Superior temporal gyrus (tissue), 1 donor: ENCODE data around the gene KCNQ1.

ENCODE experiments used
- DNase-seq: peaks from one replicate; pipeline ENCODE4 v3.0.0-alpha.2; 2016; ENCODE audit errors: extremely low spot score

KCNQ1 gene

DNA sequence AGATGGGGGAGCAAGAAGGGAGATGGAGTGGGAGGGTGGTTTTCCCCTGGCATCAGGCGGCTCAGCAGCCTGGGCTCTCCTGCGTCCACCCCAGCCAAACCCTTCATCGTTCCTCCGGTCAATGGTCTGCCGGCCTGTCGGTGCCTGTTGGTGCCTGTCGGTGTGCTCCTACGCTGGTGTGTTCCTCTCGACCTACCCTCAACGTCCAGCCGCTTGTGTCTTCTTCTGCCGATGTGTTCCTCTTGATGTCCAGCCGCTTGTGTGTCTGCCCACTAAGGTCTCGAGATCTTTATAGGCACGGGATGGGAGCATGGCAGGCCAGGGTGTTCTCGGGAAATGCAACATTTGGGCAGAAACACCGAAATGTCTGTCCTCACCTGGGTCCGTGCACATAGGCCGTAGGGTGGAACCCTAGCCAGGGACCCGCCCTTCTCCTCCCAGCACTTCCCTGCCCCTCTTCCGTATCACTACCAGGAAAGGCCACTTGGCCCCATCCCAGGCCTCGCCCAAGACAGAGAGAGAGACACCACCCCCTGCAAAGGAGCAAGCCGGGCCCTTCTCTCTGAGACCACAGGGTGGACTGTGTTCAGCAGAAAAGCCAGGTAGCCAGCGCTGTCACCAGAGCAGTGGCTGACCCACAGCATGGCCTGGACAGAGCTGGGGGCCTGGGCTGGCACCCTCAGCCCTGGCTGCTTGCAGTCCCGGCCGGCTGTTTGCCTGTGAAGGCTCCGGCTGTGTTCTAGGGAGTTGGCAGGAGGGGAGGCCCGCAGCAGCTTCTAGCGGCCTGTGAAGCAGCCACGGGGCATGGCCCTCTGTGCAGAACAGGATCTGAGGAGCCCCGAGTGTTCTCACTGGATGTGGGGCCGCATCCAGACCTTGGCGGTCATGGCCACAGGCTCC lies 316.6 kb downstream of the KCNQ1 start:
- DNase-seq = no peak

GRCh38 chr11:2762031-2762380 lies 317.2 kb downstream of the KCNQ1 start:
- DNase-seq = no peak

DNA sequence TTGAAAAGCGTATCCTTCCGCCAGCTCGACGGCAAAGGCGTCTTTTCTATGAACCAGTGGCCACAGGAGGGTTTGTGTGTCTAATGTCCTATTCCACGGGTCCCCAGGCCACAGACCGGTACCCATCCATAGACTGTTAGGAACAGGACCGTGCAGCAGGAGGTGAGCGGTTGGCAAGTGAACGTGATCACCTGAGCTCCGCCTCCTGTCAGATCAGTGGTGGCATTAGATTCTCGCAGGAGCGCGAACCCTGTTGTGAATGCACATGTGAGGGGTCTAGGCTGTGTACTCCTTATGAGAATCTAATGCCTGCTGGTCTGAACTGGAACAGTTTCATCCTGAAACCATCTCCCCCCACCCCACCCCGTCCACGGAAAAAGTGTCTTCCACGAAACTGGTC lies 317.6 kb downstream of the KCNQ1 start:
- no peak for DNase-seq

DNA sequence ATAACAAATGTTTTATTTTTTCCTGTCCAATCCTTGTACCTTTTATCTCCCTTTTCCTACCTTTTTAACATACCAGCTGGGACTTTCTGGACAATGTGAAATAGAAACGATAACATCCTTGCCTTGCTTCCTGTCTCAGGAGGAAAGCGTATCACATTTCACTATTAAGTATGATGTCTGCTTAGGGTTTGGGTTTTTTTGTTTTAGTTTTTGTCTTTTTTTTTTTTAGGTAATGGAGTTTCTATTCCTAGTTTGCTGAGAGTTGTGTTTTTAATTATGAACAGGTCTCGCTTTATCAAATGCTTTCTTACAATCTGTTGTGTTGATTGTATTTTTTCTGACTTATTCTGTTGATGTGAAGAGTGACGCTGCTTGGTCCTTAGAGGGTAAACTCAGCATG lies 319.2 kb downstream of the KCNQ1 start:
- DNase-seq = no peak

DNA sequence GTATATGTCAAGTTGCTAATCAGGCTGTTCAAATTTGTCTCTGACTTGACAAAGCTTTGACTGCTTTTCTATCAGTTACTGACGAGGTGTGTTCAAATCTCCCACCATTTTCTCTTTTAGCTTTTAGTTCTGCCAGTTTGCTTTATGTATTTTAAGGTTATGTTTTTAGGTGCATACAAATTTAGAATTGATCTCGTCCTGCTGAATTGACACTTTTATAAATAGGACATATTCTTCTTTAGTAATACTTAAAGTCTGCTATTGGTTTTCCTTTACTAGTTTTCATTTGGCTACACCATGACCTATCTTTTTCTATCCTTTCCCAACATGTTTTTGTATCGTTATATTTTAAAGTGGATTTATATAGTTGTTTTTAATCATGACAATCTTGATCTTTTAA lies 320.7 kb downstream of the KCNQ1 start:
- DNase-seq = no peak

DNA sequence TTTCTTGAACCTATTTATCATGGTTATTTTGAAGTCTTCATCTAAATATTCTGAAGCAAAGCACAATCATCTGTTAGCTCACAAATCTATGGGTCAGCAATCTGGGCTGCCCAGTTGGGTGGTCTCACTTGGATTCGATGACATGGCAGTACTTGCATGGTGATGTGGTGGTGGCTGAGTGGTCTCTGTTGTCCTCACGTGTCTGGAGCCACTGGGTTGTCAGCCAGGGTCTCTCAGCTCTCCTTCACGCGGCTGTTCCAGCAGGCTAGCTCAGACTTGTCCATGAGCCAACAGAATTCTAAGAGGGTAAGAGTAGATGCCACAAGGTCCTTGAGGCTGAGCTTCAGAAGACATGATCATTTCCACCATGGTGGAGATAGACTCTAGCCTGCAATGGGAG lies 321.4 kb downstream of the KCNQ1 start:
- no peak for DNase-seq

DNA sequence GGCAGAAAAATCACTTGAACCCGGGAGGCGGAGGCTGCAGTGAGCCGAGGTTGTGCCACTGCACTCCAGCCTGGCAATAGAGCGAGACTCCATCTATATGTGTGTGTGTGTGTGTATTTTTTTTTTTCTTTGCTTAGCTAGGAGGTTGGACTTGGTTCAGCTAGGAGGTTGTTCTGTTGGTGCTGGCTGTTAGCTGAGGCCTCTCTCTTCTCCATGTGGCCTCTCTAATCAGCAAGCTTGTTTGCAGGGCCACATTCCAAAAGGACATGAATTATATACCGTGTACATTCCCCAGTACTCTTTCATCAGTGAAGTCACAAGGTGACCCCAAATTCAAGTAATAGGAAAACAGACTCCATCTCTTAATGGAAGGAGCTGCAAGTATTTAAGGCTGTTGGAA lies 322.3 kb downstream of the KCNQ1 start:
- no peak for DNase-seq

DNA sequence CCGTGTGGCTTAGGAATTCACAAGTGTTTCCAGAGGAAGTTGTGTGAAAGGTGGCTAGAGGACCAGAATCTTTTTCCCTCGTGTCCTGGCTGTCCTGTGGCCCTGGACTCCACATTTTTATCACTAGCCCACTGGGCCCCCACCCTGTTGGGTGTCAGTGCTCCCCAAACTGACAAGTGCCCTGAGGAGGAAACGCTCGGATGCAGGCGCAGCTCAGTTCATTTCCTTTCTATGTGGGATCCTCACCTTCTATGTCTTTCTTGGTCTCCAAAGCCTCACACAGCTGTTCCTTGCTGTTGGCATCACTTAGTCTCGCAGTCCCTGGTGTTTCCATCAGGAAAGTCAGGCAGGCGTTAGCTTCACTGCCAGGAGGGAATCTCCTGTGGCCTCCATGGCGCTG lies 323.0 kb downstream of the KCNQ1 start:
- no peak for DNase-seq

DNA sequence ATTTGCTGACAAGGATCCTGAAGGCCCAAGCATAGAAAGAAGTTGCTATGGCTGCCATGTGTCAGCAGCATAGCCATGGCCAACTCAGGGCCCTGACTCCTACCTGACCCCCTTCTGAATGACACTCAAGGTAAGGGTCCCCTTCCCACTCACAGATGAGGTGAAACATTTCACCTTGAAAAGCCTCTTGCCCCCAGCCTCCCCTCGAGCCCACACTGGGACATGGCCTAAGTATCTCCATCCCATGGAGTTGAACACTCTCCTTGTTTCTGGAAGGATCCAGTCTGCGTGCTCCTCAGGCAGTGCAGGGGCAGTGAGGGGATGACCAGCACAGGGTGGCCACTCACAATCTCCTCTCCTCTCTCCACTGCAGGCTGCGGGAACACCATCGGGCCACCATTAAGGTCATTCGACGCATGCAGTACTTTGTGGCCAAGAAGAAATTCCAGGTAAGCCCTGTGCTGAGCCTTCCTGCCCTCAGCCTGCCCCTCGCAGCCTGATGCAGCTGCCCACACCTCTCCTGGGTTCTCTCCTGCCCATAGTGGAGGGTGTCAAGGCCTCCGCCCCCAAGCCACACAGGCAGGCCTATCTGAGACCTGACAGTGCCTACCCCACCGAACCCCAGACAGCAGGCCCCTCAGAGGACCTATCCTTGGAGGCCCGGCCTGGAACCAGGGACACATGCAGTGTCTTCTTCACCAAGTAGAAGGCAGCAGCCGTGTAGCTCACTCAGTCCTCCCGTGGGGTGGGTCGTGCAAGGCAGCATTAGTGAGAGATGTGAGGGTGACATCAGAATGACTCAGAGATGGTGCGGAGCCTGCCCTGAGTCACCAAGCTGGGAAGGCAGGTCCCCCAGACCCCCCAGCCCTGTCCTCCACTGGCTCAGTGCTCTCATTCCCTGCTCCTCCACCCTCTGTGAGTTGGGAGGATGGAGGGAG lies 323.9 kb downstream of the KCNQ1 start:
- DNase-seq = no peak

- DNase-seq = no peak
Measured at GRCh38 chr11:2769409-2770095, 324.7 kb downstream of the KCNQ1 start.

DNA sequence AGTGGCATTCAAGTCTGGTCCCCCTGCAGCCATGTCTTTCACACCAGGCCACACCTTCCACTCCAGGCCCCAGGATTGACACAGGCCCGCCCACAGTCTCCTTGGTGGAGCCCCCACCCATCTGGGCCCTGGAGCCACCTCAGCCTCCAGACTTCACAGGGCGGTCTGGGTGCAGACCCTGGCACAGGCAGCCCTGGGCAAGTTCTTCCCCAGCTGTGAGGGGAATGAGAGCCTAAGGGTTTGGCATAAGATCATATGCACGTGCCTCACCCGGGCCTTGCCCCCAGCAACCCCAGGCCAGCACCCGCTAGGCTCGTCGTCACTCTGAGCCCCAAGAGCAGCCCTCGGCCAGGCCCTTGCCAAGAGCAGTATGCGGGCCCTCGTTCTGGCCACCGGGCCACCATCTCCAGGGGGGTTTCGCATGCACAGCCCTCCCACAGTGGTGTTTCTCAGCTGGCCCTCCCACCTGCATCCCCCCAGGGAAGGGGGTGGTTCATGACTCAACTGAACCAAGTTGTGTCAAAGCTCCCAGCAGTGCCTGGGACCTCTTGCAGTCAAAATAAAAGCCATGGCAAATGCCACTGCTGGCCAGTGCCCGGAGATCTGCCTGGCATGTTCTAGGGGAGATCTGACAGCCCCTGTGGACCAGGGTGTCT lies 325.4 kb downstream of the KCNQ1 start:
- no peak for DNase-seq

DNA sequence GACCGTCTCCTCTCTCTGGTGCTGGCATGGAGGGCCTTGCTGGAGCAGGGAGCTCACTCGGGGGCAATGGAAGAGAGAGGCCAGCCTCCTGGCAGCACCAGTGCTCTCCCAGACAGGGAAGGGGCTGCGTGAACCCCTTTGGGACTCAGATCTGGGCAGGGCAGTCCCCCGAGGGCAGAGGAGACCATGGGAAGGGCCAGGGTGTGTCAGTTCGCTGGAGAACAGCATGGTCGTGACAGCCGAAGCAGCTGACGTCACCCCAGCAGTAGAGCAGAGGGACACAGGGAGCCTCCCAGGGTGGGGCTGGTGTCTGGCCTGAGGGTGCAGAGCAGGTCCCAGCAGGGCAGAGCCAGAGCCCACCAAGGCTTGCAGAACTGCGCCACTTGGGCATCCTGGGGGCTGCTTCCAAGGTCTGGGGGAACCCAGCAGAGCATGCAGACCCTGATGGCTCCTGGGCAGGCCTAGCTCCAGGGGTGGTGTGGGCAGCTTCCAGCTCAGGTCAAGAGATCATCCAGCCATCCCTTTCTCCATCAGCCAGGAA lies 326.0 kb downstream of the KCNQ1 start:
- DNase-seq = no peak

- no peak for DNase-seq
Measured at GRCh38 chr11:2771758-2772466, 327.1 kb downstream of the KCNQ1 start.

DNA sequence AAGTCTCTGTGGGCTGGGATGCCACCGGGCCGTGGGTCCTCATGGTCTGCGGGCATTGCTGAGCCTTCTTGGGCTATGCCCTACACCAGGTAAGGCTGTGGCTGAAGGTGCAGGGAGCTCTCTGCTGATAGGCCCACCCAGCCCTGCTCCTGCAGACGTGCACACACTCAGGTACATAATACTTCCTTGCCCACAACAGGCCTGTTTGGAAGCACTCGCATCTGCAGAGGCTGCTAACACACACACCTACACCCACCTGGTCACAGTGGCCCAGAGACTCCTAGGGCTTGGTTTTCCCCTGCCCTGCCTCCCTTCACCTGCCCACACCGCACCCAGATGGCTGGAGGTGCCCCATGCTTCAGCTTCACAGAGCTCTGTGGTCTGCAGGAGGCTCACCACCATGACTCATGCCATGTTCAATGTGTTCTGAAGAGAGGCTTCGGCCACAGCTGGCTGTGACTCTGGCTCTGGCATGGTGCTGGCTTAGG lies 327.8 kb downstream of the KCNQ1 start:
- no peak for DNase-seq

GRCh38 chr11:2774173-2775082 lies 329.6 kb downstream of the KCNQ1 start:
- DNase-seq = no peak

DNA sequence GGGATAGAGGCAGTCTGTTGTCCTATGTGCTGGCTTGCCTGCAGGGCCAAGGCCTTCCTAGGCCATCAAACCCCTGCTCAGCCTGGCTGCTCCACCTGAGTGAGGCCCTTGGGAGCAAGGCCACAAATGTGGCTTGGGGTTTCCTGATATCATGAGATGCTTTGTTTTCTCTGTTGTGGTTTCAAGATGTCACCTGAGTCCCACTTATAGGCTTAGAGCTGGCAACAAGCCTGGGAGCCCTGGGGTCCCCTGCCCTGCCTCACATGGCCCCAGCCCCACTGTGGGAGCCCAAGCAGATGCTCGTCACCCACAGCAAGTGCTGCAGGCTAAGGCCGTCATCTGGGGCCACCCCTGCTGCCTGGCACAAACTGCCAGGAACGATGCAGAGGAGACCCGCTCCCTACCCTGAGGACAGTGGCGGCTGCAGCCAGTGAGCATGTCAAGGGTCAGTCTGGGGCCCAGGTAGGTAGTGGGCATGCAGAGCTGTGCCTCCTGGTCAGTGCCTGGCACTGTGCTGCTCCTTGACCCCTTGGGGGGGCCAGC lies 330.3 kb downstream of the KCNQ1 start:
- DNase-seq = no peak

GRCh38 chr11:2775626-2776350 lies 331.0 kb downstream of the KCNQ1 start:
- no peak for DNase-seq

- DNase-seq = no peak
Measured at GRCh38 chr11:2776351-2777061, 331.7 kb downstream of the KCNQ1 start.
